SHP77 treated with DMSO at 0.1 percent for 48 hours (cell line): ENCODE data around the gene SMOC1.

Experiments
- DNase-seq: peaks from one replicate; lab custom pipeline; 2025; lab: John Stamatoyannopoulos, UW

SMOC1 gene

GRCh38 chr14:69861025-69861569 lies 18.1 kb upstream of the SMOC1 start:
- DNase-seq: no peak

GRCh38 chr14:69863083-69863482 lies 16.1 kb upstream of the SMOC1 start:
- no peak for DNase-seq

- DNase-seq: no peak
Observed at GRCh38 chr14:69865701-69866365, 13.4 kb upstream of the SMOC1 start.

- DNase-seq: no peak
Observed at GRCh38 chr14:69868363-69868963, 10.8 kb upstream of the SMOC1 start.

GRCh38 chr14:69870613-69871012 lies 8.6 kb upstream of the SMOC1 start:
- DNase-seq: no peak

- no peak for DNase-seq
Observed at GRCh38 chr14:69873877-69874780, 5.1 kb upstream of the SMOC1 start.

- DNase-seq: no peak
Observed at GRCh38 chr14:69876221-69876847, 2.9 kb upstream of the SMOC1 start.

GRCh38 chr14:69876848-69877306 lies 2.3 kb upstream of the SMOC1 start:
- peak; percentile 36 for DNase-seq

GRCh38 chr14:69877492-69877891 lies 1.7 kb upstream of the SMOC1 start:
- peak; percentile 59 for DNase-seq

- no peak for DNase-seq
Observed at GRCh38 chr14:69878251-69878650, 965 bp upstream of the SMOC1 start.

- no peak for DNase-seq
Observed at GRCh38 chr14:69880044-69880487, 850 bp downstream of the SMOC1 start.

GRCh38 chr14:69880893-69881292 lies 1.7 kb downstream of the SMOC1 start:
- no peak for DNase-seq

GRCh38 chr14:69882116-69882864 lies 3.1 kb downstream of the SMOC1 start:
- no peak for DNase-seq

GRCh38 chr14:69882915-69883314 lies 3.7 kb downstream of the SMOC1 start:
- no peak for DNase-seq

- no peak for DNase-seq
Observed at GRCh38 chr14:69886453-69887242, 7.4 kb downstream of the SMOC1 start.

GRCh38 chr14:69887740-69888657 lies 8.8 kb downstream of the SMOC1 start:
- DNase-seq: no peak

GRCh38 chr14:69891422-69891821 lies 12.2 kb downstream of the SMOC1 start:
- no peak for DNase-seq

GRCh38 chr14:69895109-69895508 lies 15.9 kb downstream of the SMOC1 start:
- DNase-seq: no peak

GRCh38 chr14:69896080-69896479 lies 16.9 kb downstream of the SMOC1 start:
- DNase-seq: no peak
